SHP77 (cell line): ENCODE measurements around the gene SMARCAD1.

Experiments
- DNase-seq, 2 experiments: peaks; one replicate each; lab custom pipeline; 2025; lab: John Stamatoyannopoulos, UW

SMARCAD1 gene, protein sequence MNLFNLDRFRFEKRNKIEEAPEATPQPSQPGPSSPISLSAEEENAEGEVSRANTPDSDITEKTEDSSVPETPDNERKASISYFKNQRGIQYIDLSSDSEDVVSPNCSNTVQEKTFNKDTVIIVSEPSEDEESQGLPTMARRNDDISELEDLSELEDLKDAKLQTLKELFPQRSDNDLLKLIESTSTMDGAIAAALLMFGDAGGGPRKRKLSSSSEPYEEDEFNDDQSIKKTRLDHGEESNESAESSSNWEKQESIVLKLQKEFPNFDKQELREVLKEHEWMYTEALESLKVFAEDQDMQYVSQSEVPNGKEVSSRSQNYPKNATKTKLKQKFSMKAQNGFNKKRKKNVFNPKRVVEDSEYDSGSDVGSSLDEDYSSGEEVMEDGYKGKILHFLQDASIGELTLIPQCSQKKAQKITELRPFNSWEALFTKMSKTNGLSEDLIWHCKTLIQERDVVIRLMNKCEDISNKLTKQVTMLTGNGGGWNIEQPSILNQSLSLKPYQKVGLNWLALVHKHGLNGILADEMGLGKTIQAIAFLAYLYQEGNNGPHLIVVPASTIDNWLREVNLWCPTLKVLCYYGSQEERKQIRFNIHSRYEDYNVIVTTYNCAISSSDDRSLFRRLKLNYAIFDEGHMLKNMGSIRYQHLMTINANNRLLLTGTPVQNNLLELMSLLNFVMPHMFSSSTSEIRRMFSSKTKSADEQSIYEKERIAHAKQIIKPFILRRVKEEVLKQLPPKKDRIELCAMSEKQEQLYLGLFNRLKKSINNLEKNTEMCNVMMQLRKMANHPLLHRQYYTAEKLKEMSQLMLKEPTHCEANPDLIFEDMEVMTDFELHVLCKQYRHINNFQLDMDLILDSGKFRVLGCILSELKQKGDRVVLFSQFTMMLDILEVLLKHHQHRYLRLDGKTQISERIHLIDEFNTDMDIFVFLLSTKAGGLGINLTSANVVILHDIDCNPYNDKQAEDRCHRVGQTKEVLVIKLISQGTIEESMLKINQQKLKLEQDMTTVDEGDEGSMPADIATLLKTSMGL

DNA sequence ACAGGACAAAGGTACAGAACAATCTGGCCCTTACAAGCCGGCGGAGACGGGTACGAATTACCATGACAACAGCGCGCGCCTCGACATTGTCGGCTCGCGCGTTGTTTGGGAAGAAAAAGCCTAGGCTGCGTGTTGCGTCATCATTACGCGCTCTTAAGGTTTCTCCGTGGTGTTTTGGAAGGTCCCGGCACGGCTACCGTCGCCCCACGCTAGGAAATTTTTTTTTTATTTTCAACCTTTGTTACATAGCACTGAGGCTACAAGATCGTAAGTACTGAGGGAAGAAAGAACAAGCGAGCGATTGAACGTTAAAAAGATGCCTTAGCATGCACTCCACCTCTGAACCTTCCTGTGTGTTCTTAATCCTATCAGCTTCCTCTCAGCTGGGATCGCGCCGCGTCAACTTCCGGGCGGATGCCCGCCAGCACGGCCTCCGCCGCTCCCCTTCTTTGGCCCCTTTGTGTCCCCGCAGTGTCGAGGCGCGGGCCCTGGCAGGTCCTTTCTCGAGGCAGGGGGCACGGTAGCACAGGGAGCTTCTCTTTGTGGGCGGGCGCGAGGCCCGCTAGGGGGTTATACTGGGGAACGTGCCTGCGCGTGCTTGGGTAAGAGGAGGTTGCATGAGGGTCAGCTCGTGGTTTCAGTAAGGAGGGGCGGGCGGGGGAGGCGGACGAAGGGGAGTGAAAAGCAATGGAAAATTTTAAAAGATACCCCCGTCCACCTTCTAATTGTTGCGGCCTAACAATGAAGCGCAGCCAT, at the start of gene SMARCAD1:
Gene SMARCAD1 (plus strand): TSS at position 397 of the 756 bp plus-strand sequence. CDS start 530 bp downstream, outside the sequence.
- DNase-seq: peak; percentile 79 to 81

DNA sequence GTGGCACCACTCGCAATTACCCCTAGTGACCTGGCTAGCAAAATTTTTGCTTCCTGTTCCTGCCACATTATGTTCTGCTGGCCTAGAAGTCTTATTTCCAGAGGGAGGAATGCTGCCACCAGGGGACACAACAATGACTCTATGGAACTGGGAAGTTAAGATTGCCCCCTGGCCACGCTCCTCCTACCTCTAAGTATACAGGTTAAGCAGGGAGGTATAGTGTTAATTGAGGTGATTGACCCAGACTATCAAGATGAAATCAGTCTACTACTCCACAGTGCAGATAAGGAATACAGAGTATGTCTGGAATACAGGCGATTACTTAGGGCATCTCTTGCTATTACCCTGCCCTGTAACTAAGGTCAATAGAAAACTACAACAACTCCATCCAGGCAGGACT, 48.8 kb upstream of the SMARCAD1 start:
- no peak for DNase-seq

DNA sequence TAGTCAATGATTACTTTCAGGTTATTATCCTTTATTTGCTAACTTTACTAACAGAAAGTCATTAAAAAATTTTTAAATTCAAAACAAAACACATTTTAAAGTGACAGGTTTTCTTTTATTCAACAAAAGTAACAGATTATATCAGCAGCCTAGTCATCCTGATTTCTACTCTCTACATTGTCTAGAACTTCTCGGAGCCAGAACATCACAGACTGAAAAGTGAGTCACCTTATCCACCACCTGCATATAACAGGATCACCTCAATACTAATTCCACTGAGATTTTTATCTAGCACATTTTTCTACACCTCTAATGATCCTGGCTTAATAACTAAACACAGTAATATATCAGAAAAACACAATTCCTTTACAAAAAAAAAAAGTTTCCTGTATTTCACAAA, 47.9 kb upstream of the SMARCAD1 start:
- no peak for DNase-seq

DNA sequence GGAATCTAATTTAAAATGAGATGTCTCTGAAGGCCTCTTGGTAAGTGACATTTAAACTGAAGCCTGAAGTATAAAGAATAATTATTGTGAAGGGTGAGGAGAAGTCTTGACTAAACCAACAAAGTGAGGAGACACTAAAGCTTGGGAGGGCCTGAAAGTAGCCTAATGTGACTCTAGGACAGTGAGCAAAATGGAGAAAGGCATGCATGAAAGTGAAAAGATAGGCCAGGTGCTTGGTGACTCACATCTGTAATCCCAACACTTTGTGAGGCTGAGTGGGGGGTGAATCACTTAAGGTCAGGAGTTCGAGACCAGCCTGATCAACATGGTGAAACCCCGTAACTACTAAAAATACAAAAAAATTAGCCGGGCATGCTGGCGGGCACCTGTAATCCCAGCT, 46.9 kb upstream of the SMARCAD1 start:
- no peak for DNase-seq

DNA sequence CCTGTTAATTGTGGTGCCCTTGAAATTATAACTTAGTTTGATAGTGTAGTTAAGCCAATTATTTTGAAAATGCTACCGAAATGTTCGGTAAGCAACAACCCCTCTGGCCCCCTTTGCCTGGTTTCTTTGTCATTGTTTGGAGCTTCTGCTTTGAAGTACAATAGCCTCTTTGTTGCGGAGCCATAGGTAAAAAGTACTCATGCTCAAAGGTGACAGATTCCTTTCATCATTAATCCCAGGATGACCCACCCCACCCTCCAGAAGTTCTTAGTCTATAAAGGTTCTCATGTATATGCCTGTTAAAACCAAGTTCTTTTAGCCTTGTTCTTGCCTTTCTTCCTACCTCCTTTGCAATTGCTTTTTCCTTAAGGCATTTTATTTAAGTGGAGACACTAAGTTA, 42.4 kb upstream of the SMARCAD1 start:
- DNase-seq: no peak

DNA sequence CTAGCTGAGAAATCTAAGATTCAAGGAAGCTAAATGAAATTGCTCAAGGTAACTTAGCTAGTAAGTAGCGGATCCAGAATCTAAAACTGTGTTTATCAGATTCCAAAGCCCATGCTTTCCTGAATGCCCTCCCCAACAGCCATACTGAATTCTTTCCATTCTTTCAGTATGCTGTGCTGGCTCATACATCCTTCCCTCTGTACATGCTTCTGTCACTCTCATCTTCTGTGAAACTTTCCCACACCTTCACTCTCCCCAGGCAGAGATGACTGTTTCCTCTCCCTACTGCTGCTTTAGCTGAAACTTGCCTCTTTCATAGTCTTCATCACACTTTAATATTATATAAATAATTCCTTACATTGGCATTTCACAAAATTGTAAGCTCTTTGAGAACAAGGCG, 39.3 kb upstream of the SMARCAD1 start:
- DNase-seq: no peak

DNA sequence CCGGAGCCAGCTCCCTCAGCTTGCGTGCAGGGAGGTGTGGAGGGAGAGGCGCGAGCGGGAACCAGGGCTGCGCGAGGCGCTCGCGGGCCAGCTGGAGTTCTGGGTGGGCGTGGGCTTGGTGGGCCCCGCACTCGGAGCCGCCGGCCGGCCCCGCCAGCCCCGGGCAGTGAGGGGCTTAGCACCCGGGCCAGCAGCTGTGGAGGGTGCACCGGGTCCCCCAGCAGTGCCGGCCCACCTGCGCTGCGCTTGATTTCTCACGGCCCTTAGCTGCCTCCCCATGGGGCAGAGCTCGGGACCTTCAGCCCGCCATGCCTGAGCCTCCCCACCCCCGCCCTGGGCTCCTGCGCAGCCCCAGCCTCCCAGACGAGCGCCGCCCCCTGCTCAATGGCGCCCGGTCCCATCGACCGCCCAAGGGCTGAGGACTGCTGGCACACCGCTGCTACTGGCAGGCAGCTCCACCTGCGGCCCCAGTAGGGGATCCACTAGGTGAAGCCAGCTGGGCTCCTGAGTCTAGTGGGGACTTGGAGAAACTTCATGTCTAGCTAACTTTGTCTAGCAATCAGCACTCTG, 37.8 kb upstream of the SMARCAD1 start:
- DNase-seq: no peak

DNA sequence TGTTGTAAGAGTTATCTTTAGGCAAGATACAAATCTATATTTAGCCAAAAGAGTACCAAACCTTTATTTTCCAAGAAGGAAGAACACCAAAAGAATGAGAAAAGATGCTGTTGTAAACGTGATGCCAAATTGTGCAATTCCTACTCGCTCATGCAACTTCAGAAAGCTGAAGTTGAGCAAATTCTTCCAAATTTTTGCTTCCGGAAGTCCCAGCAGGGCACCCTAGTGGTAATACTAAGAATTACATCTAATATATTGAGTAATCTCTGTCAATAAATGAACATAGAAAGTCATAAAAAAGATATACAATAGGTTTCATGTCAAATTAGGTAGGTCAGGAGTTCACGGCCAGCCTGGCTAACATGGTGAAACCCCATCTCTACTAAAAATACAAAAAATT, 36.0 kb upstream of the SMARCAD1 start:
- DNase-seq: no peak

DNA sequence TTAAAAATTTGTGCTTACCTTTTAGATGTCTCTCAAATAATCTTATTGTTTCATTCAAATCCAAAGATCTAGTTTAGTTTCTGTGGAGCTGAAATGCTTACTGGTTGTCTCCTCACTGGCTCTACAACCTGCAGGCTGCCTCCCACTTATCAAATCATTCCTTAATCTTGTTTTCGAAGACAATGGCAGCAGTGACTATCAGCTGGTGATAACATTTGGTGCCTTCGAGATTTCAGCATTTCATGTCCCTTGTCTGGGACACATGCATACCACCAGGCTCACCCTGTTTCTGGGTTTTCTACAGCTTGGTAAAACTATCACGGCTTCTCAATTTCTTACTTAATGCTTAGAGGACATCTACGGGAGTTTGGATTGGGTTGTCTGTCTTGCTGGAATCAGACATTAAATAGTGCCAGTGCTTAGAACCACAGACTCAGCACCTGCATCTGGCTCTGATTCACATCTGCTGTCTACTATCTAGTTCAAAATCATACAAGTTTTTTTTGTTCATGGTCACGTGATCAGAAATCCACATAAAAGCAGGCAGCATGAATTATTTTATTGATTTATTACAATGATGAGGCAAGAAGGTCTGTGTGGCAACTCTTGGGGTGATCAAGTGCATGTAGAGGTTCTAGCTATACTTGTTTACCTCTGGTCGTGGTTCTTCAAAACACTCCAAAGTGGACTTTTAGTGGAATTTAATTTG, 32.0 kb upstream of the SMARCAD1 start:
- no peak for DNase-seq

DNA sequence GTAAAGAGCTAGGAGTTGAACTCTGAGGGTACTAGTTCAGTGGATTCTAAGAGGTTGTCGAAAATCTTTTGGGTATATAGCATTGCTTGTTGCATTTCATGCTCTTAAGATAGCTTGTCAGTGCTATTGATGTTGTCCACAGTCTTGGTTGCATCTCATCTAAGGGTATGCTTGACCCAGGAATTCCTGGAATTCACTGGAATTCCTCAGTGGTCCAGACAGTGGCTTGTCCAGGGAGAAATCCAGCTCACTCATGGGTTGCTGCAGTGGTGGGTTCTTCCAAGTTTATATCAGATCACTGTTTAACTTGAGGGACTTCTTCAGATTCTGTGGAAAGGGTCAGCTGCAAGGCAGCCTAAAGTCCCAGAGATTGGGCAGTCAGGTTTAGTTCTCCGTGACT, 29.8 kb upstream of the SMARCAD1 start:
- no peak for DNase-seq

DNA sequence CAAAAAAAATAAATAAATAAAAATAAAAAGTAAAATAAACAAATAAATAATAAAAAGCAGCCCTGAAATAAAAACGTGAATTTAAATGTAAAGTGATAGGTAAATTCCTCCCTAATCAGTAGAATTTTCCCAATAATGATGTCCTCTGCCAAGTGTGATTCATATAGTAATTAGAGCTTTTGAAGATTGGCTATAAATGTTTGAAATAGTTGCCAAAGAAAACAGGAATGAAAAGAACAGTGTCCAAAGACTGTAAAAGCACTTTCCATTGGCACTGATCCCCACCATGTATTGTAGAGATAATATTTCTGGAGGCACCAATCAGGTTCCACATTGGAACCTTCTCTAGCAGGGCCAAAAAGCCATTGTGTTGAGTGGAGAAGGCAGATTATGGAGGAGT, 25.9 kb upstream of the SMARCAD1 start:
- DNase-seq: no peak

DNA sequence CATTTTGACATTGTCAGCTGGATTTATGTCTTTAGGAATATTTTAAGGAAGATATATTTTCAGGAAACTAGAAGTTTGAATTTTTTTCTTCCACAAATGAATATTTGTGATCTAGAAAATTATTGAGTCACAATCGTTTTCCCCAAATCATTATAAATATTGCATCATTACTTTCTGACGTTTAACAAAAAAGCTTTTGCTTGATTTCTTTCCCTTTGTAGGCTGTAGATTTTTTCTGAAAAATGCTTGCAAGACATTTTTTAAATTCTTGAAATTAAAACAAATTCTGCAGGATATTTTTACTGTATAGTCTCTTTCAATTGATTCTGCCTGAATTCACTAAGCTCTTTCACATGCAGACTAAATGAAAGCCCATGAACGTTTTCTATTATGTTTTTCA, 4.9 kb upstream of the SMARCAD1 start:
- DNase-seq: no peak

DNA sequence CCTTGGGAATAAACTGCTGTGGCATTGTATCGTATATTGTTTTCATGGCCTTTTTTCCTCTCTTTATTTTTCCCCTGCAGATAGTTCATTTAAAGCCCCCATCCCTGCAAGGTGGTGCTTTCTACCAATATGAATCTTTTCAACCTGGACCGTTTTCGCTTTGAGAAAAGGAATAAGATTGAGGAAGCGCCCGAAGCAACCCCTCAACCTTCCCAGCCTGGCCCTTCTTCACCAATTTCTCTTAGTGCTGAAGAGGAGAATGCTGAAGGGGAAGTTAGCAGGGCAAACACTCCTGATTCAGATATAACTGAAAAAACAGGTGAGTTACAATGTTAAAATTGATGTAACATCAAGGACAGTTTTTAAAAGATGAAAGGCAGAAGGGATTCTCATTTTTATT, 601 bp downstream of the SMARCAD1 start:
- DNase-seq: no peak

DNA sequence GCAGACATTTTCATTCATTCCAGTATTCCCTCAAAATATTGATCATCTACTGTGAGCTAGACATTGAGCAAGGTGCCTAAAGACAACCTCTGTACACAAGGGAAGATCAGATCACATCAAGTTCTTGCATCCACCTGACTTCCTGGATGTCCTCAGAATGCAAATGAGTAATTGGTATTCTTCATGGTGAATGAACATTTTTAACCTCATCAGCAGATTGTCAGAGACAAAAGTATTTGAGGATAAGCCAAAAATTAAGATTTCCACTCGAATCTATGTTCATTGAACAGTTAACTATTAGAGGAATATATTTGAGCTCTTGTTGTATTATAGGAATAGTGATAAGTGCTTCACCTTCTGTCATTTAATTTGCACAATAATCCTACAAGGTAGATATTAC, 1.3 kb downstream of the SMARCAD1 start:
- no peak for DNase-seq

DNA sequence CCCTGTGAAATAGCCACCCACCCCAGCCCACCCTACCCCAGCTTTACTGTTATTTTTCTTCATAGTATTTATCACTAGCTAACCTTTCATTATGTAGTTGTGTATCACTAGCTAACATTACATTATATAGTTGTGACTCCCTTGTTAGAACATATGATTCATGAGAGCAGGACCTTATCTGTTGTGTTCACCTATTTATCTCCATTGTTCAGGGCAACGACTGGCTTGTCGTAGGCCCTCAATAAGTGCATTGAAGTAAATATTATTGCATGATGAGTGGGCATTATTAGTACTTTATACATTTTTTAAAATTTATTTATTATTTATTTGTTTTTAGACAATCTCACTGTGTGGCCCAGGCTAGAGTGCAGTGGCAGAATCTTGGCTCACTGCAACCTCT, 4.2 kb downstream of the SMARCAD1 start:
- DNase-seq: no peak

DNA sequence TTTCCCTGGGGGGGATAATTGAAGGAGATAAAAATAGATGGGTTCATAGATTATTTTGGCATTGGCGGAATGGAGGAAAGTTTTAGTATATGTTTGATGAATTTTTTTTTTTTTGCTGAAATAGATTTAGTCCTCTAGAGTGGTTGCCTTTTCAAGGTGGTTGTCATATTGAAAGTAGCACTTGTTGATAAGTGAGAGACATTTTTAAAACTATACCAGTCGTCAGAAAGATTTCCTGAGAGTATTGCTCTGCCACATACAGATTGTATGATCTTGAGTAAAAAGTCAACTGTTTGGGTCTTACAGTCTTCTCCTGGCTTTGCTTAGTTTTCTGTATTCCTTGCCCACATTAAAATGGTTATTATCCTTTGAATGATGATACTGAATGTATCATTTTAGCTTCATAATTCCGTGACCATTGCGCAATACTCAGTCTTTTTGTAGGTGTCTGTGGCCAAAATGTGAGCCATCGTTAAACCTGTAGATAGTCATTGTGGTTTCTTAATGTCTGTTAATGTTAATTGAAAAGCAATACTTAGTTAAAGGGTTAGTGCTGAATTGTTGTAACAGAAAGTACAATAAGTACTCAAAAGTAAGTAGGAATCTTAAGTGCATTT, 7.1 kb downstream of the SMARCAD1 start:
- DNase-seq: no peak

DNA sequence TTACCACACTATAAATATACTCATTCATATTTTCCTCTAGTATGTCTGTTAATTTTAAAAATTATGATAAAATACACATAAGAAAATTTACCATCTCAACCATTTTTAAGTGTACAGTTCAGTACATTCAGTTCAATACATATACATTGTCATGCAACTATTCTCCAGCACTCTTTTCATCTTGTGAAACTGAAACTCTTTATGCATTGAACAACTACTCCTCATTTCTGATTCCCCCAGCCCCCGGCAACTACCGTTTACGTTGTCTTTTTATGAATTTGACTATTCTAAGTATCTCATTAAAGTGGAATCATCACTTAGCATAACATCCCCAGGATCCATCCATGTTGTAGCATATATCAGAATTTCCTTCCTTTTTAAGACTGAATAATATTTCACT, 8.7 kb downstream of the SMARCAD1 start:
- no peak for DNase-seq

DNA sequence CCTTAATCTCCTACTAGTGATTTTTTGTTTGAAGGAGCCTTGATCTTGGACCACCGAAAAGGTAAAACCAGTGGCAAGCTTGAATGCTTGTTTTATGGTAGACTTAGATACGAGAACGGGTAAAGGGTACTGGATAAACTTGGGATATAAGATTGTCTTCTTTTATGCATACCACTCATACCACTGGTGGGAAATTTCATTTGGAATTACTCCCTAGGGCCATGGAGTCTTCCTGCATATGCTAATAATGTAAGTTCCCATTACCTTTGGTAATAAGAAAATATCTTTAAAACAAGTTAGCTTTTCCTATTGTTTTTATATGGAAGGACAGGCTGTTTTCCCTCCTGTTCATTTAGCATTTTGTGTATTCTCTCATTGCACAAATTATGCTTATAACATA, 11.7 kb downstream of the SMARCAD1 start:
- no peak for DNase-seq

DNA sequence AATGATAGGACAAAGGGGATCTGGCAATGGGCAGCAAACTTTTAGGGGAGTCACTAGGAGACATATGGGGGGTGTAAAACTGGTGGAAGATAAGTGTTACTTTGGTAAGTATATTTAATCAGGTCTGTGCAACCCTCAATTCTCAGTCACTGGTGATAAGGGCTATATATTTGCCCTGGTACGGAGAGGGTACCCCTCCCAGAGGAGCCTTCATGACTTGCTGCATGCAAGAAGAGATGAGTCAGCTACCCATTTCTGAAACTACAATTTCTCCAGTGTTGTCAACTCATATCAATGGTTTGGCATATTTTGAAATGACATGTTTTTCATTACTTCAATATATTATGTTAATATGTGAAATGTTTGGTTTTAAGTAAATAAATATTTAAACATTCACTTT, 14.3 kb downstream of the SMARCAD1 start:
- no peak for DNase-seq

DNA sequence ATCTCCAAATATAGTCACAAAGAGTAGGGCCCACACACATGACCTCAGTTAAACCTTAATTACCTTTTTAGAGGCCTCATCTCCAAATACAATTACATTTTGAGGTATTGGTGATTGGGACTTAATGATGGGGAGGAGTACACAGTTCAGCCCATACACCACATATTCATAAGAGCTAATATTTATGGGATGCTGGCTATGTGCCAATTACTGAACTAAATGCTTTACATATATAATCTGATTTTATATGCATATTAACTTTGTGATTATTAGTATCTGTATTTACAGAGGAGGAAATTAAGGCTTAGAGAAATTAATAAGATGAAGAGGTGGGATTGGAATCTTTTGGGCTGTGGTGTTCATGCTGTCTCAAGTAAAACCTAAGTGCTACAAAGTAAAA, 17.8 kb downstream of the SMARCAD1 start:
- no peak for DNase-seq

DNA sequence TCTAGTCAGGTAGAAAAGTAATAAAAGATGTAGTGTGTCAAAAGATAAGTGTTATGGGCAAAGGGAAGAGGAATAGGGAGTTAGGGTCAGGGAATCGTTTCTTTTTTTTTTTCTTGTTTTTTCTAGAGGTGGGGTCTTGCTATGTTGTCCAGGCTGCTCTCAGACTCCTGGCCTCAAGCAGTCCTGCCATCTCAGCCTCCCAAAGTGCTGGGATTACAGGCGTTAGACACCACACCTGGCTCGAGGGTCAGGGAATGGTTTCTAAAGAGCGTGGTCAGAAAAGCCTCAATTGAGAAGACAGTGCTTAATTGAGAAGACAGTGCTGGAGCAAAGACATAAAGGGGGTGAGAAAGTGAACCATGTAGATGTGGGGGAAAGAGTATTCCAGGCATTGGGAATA, 19.1 kb downstream of the SMARCAD1 start:
- DNase-seq: no peak
